ENCODE results near the gene PICALM.

GRCh38 chr11:85945788-85946187 is 123.1 kb downstream of the PICALM start:
- TF ChIP-seq ZBTB33 (CRISPR knock-in tag; IDR thresholded peaks at IDR 0.05) (no peak), EZH2 (IDR thresholded peaks at IDR 0.05; ENCODE audit: borderline replicate concordance, low read depth, low read length) (no peak), STAT5A (IDR thresholded peaks at IDR 0.05; ENCODE audit: borderline replicate concordance, low read length) (no peak), STAT6 (CRISPR knock-in tag; IDR thresholded peaks at IDR 0.05) (no peak), STAG1 (CRISPR knock-in tag; IDR thresholded peaks at IDR 0.05; ENCODE audit: borderline replicate concordance) (no peak), FOSL1 (tag; conservative IDR thresholded peaks at IDR 0.05) (no peak), SP2 (IDR thresholded peaks at IDR 0.05; ENCODE audit: extremely low read depth, low read depth, low read length, poor library complexity, severe bottlenecking) (no peak), TAF1 (IDR thresholded peaks at IDR 0.05; ENCODE audit: control insufficient read depth, extremely low read depth, insufficient read depth, low read length, severe bottlenecking) (no peak), NFE2L1 (tag; IDR thresholded peaks at IDR 0.05; ENCODE audit: borderline replicate concordance, low read depth) (no peak), EP300 (IDR thresholded peaks at IDR 0.05; ENCODE audit: low read length) (no peak), USF2 (CRISPR knock-in tag; IDR thresholded peaks at IDR 0.05) (no peak)

Measured in K562 (cell line).